Measurements from ENCODE around the gene MSH5.

The MSH5 gene

DNA sequence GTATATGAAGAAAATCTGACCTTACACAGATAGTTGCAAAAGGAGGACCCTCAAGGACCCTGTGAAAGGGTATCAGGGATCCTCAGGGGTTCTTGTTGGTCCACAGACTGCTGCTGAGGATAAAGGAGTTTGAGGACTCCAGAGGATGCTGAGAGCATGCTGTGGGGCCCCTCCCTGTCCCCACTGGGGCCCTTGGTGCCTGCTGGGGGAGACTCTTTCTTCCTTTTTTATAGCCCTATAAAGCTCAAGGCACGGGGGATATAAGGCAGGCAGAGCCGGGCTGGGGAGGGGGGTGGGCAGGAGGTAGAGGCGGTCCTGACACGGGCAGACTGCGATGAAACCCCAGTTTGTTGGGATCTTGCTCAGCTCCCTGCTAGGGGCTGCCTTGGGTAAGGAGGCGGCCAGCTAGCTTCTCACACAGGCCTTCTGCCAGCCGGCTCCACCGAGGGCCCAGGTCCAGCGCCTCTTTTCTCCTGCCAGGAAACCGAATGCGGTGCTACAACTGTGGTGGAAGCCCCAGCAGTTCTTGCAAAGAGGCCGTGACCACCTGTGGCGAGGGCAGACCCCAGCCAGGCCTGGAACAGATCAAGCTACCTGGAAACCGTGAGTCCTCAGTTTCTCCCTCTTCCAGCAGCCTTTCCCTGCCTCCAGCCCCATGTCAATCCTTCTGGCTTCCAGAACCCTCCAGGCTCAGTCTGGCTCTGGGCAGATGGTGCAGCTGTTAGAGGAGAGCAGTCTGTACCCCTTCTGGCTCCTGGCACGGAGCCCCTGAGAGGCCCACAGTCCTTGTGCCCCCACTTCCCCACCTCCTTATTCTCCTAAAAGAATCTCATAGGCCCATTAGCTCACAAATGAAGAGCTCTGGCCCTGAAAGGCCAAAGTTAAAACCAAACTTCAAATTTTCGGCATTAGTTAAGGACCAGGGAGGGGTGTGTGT, 24.5 kb upstream of the MSH5 start, which contains the start of gene LY6G6D:
TSS of gene LY6G6D (plus strand) at position 327 of the 937 bp plus-strand sequence. CDS start at position 335, 8 bp downstream.
- Histone ChIP-seq H3K27ac (ENCODE audit: low read depth, low read length) (no peak within 1 kb of the TSS), H3F3A (ENCODE audit: insufficient read depth) (no peaks in the 10 kb centered on the region), H3K36me3 (ENCODE audit: low read length) (no peaks in the 10 kb centered on the region), H2AFZ (ENCODE audit: low read depth, low read length, severe bottlenecking) (no peak within 1 kb of the TSS), H3K27me3 (ENCODE audit: low read length) (no peaks in the 10 kb centered on the region), H4K20me1 (ENCODE audit: low read depth, low read length) (no peaks in the 10 kb centered on the region), H3K9ac (ENCODE audit: low read length) (no peak within 1 kb of the TSS), H3K4me3 (ENCODE audit: insufficient read depth, low read length, poor library complexity, severe bottlenecking) (no peak within 1 kb of the TSS), H3K79me2 (ENCODE audit: insufficient read depth, low read length) (no peaks in the 10 kb centered on the region), H3K4me2 (ENCODE audit: low read depth, low read length, poor library complexity, severe bottlenecking) (no peak within 1 kb of the TSS), H3K9me3 (ENCODE audit: insufficient read depth, low read length) (no peaks in the 10 kb centered on the region), H3K9me2 (replicated peaks; ENCODE audit: insufficient read depth, low read length) (no peaks in the 10 kb centered on the region)
- no peak for TF ChIP-seq EZH2phosphoT487 (conservative IDR thresholded peaks at IDR 0.05; ENCODE audit: low read length)
- TF ChIP-seq, protein P1, sequence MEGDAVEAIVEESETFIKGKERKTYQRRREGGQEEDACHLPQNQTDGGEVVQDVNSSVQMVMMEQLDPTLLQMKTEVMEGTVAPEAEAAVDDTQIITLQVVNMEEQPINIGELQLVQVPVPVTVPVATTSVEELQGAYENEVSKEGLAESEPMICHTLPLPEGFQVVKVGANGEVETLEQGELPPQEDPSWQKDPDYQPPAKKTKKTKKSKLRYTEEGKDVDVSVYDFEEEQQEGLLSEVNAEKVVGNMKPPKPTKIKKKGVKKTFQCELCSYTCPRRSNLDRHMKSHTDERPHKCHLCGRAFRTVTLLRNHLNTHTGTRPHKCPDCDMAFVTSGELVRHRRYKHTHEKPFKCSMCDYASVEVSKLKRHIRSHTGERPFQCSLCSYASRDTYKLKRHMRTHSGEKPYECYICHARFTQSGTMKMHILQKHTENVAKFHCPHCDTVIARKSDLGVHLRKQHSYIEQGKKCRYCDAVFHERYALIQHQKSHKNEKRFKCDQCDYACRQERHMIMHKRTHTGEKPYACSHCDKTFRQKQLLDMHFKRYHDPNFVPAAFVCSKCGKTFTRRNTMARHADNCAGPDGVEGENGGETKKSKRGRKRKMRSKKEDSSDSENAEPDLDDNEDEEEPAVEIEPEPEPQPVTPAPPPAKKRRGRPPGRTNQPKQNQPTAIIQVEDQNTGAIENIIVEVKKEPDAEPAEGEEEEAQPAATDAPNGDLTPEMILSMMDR (IDR thresholded peaks at IDR 0.05; ENCODE audit: insufficient read depth, low read length, poor library complexity, severe bottlenecking) = no peak

DNA sequence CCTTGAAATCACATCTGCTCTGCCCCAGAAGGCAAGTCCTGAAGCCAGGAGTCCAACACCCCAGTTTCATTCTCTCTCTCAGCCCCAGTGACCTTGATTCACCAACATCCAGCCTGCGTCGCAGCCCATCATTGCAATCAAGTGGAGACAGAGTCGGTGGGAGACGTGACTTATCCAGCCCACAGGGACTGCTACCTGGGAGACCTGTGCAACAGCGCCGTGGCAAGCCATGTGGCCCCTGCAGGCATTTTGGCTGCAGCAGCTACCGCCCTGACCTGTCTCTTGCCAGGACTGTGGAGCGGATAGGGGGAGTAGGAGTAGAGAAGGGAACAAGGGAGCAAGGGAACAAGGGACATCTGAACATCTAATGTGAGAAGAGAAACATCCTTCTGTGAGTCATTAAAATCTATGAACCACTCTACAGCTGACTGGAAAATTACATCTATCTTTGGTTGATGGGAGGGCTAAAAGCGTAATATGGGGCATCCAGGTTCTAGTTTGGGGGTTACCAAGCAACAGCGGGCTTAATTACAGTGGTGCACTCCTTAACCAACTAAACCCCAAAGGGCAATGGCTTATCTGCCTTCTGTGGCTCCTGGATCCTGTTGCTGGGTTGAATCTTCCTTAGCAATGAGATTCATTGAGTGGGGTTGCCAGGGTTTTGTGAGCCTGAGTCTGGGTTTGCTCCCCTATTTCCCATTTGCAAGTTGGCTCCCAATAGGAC, 22.1 kb upstream of the MSH5 start:
- Histone ChIP-seq H3K9me2 (replicated peaks; ENCODE audit: insufficient read depth, low read length) (no peaks in the 10 kb centered on the region), H3K27me3 (ENCODE audit: low read length) (no peaks in the 10 kb centered on the region), H3K36me3 (ENCODE audit: low read length) (no peaks in the 10 kb centered on the region), H3K4me2 (ENCODE audit: low read depth, low read length, poor library complexity, severe bottlenecking) (no peak overlapping the region), H4K20me1 (ENCODE audit: low read depth, low read length) (no peaks in the 10 kb centered on the region), H3K9me3 (ENCODE audit: insufficient read depth, low read length) (no peaks in the 10 kb centered on the region), H3K79me2 (ENCODE audit: insufficient read depth, low read length) (no peaks in the 10 kb centered on the region), H3K4me3 (ENCODE audit: insufficient read depth, low read length, poor library complexity, severe bottlenecking) (no peak overlapping the region), H3K9ac (ENCODE audit: low read length) (no peak overlapping the region), H2AFZ (ENCODE audit: low read depth, low read length, severe bottlenecking) (no peak overlapping the region), H3K27ac (ENCODE audit: low read depth, low read length) (no peak overlapping the region), H3F3A (ENCODE audit: insufficient read depth) (no peaks in the 10 kb centered on the region)
- TF ChIP-seq, protein P1 (IDR thresholded peaks at IDR 0.05; ENCODE audit: insufficient read depth, low read length, poor library complexity, severe bottlenecking) = no peak
- TF ChIP-seq EZH2phosphoT487 (conservative IDR thresholded peaks at IDR 0.05; ENCODE audit: low read length) = no peak

DNA sequence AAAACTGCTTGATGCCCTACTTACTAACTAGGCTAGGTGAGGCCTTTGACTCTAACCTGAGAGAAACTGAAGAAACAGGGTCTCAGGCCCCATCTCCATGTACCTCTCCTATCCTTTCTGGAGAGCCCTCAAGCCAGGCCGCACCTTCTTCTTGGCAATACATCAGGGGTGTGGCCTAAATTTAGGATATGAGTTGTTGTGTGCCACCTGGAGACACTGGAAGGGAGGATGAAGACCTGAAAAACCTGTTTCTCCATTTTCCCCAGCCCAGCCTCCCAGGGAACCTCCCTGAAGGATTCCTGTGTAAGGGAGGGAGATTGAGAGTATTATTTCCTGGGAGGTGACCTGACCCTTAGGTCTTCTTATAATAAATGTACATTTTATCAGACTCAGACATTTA, 21.5 kb upstream of the MSH5 start:
- Histone ChIP-seq H4K20me1 (ENCODE audit: low read depth, low read length) (no peaks in the 10 kb centered on the region), H3K9ac (ENCODE audit: low read length) (no peak overlapping the region), H3F3A (ENCODE audit: insufficient read depth) (no peaks in the 10 kb centered on the region), H3K9me2 (replicated peaks; ENCODE audit: insufficient read depth, low read length) (no peaks in the 10 kb centered on the region), H3K4me2 (ENCODE audit: low read depth, low read length, poor library complexity, severe bottlenecking) (no peak overlapping the region), H3K27me3 (ENCODE audit: low read length) (no peaks in the 10 kb centered on the region), H3K79me2 (ENCODE audit: insufficient read depth, low read length) (no peaks in the 10 kb centered on the region), H2AFZ (ENCODE audit: low read depth, low read length, severe bottlenecking) (no peak overlapping the region), H3K36me3 (ENCODE audit: low read length) (no peaks in the 10 kb centered on the region), H3K4me3 (ENCODE audit: insufficient read depth, low read length, poor library complexity, severe bottlenecking) (no peak overlapping the region), H3K27ac (ENCODE audit: low read depth, low read length) (no peak overlapping the region), H3K9me3 (ENCODE audit: insufficient read depth, low read length) (no peaks in the 10 kb centered on the region)
- no peak for TF ChIP-seq EZH2phosphoT487 (conservative IDR thresholded peaks at IDR 0.05; ENCODE audit: low read length)
- TF ChIP-seq, protein P1 (IDR thresholded peaks at IDR 0.05; ENCODE audit: insufficient read depth, low read length, poor library complexity, severe bottlenecking) = no peak

Measured in SU-DHL-6 (cell line).